GM12873 (cell line): ENCODE data around the gene TPRN.

Experiments used
- TF ChIP-seq, protein P1 (sequence below): IDR thresholded peaks from 2 replicates; pipeline ENCODE4 v1.5.1; 2012; ENCODE audit warnings: low read depth, mild to moderate bottlenecking, moderate library complexity, low read length, control low read depth; ENCODE audit not compliant: insufficient read depth; ENCODE audit errors: missing control alignments

TPRN gene

DNA sequence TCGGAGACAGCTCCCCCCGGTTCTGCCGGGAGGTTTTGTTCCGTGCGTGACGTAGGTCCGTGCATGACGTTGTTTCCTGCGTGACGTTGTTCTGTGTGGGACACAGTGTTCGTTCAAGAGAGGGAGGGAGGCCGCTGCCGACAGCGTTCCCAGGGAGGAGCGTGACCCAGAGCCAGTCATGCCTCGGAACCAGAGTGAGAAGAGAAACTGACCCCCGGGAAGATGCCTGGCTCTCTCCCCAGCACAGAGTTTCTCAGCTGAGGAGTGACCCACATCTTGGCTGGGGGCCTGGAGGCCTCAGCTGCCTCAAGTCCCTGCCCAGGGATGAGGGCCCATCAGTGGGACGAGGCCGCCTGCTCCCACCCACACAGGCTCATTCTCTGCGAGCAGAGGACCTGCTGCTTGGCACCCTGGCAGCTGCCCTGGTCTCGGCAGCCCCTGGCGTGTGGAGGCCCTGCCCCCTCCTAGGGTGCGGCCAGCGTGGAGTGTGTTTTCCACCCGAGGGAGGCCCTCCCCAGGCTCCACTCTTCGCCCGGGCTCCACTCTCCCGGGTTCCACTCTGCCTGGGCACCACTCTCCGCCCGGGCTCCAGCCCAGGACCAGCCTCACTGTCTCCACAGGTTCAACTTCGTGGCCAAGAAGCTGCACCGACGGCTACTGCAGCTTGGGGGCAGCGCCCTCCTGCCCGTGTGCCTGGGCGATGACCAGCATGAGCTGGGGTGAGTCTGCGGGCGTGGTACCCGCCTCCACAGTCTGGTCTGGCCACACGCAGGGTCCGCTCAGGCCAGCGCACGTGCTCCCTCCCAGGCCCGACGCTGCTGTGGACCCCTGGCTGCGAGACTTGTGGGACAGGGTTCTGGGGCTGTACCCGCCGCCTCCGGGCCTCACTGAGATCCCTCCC lies 12.9 kb upstream of the TPRN start:
- TF ChIP-seq, protein P1, sequence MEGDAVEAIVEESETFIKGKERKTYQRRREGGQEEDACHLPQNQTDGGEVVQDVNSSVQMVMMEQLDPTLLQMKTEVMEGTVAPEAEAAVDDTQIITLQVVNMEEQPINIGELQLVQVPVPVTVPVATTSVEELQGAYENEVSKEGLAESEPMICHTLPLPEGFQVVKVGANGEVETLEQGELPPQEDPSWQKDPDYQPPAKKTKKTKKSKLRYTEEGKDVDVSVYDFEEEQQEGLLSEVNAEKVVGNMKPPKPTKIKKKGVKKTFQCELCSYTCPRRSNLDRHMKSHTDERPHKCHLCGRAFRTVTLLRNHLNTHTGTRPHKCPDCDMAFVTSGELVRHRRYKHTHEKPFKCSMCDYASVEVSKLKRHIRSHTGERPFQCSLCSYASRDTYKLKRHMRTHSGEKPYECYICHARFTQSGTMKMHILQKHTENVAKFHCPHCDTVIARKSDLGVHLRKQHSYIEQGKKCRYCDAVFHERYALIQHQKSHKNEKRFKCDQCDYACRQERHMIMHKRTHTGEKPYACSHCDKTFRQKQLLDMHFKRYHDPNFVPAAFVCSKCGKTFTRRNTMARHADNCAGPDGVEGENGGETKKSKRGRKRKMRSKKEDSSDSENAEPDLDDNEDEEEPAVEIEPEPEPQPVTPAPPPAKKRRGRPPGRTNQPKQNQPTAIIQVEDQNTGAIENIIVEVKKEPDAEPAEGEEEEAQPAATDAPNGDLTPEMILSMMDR = no peak

DNA sequence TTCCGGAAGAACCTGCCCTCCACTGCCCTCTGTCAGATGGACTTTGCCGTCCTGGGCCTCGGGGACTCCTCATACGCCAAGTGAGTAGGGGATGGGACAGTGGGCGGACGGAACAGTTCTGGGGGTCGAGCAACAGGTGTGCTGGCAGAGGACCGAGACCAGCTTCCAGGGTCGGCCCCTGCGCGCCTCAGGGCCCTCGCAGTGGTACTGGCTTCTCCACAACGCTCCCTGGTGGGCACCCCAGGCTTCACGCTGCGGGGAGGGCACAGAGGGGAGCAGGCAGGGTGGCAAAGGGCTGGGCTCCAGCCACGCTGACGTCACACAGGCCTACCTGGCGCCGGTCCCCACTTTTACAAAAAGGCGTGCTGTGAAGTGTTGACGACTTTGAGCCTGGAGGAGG lies 12.0 kb upstream of the TPRN start:
- TF ChIP-seq, protein P1 = no peak

DNA sequence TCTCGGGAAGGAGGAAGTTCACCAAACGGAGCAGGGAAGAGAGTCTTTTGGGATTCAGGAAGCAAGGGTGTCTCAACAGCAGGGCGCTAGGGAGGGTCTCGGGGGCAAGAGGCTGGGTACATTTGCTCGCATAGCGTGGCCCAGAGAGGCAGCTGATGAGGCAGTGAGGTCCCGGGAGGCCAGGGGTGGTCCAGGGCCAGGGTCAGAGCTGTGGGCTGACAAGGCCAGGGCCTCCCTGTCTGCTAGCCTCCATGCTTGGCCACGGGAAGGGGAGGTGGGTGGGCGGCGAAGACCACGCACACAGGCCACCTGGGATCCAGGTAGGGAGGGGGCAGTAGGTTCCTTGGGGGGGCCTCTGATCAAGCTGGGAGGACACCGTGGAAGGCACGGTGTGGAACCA lies 11.0 kb upstream of the TPRN start:
- TF ChIP-seq, protein P1 = no peak

DNA sequence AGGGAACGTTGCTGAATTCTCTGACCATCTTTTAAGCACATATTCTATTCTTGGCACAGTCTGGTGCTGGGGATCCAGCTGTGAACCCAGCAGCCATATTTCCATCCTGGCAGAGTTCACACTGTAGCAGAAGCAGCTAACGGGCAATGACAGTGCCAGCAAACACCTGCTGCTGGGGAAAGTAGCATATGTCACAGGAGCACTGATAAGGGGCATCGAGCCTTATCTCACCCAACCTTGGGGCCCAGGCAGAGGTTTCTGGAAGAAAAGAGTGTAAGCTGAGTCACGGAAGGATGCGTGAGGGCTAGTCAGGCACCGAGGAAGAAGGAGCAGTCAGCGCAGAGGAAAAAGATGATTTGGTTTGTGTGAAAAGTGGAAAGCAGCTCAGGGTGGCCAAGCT lies 6.1 kb upstream of the TPRN start:
- TF ChIP-seq, protein P1 = no peak

DNA sequence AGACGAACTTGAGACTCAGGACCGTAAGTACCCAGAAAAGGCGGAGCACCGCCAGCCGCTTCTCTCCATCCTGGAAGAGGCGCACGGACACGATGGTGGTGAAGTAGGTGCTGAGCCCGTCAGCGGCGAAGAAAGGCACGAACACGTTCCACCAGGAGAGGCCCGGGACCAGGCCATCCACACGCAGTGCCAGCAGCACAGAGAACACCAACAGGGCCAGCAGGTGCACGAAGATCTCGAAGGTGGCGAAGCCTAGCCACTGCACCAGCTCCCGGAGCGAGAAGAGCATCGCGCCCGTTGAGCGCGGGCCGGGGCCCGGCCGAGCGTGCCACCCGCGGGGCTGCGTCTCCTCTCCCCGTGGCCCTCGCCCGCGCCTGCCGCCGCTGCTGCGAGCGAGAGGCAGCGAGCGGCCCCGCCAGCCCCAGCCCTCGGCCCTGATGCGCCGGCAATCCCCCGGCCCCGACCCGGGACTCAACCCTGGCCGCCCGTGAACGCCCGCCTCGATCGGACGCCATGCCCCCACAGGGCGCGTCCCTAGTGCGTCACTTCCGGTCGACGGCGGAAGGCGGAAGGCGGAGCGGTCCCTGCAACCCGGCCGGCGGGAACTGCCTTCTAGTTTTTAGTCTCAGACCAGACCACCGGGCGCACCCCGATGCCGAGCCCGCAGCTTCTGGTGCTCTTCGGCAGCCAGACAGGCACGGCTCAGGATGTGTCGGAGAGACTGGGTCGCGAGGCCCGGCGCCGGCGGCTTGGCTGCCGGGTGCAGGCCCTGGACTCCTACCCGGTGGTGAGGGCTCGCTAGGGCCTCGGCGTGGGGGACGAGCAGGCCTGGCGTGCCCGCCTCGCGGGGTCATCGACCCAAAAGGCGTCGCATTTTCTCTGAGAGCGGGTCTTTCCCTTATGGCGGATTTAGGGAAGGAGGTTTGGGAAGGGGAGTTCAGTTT lies 4.9 kb upstream of the TPRN start, which contains the start of the genes NDOR1 and TMEM203:
NDOR1 (plus strand) TSS at position 575 of the 944 bp plus-strand sequence; CDS start at position 653, 78 bp downstream.
TMEM203 (minus strand) TSS at position 523 of the 944 bp plus-strand sequence; CDS start at position 289, 234 bp downstream.
- TF ChIP-seq, protein P1 = no peak

DNA sequence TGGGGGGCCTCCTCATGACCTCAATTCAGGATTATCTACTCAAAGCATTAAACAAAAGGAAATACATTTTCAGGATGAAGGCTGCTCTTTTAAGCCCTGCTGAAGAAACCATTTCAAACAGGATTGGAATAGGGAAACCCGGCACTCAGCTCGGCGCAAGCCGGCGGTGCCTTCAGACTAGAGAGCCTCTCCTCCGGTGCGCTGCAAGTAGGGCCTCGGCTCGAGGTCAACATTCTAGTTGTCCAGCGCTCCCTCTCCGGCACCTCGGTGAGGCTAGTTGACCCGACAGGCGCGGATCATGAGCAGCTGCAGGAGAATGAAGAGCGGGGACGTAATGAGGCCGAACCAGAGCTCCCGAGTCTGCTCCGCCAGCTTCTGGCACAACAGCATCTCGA lies 4.2 kb upstream of the TPRN start:
- TF ChIP-seq, protein P1 = no peak

DNA sequence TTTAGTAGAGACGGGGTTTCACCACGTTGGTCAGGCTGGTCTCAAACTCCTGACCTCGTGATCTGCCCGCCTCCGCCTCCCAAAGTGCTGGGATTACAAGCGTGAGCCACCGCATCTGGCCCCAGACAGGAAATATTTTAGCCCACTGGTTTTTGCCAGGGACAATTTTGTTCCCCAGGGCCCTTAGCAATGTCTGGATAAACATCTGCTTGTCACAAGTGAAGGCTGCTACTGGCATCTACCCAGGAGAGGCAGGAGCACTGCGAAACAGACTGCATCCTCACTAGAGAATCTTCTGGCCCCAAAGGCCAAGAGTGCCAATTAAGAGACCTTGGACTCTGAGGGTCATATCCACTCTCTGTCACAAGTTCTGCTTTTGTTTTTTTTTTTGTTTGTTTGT lies 2.4 kb upstream of the TPRN start:
- TF ChIP-seq, protein P1 = no peak
